Amygdala (tissue), 56 donors: ENCODE data around the gene SPINDOC.
A peak's percentile ranks its signal among the peaks of the same experiment; 100 is the strongest.
"Not testable (repeated sequence)": the region's sequence is repeated elsewhere in the genome, so short reads cannot be mapped to it uniquely, and the experiment has no call there.

Experiments
- DNase-seq, 56 donors: peaks; one replicate each; lab custom pipeline; 2025; lab: John Stamatoyannopoulos, UW

The SPINDOC gene

GRCh38 chr11:63813035-63813562 is at the start of gene SPINDOC:
TSS of gene SPINDOC (plus strand) at chr11:63813456. CDS start at chr11:63813687, 231 bp downstream.
- peak in 55 of 56 donors; percentile 4 to 89 (median 67) for DNase-seq

- peak in 8 of 56 donors; percentile 13 to 61 (median 36) for DNase-seq
Measured at GRCh38 chr11:63763496-63764339, 49.5 kb upstream of the SPINDOC start.

- no peak for DNase-seq
Measured at GRCh38 chr11:63764340-63764678, 48.9 kb upstream of the SPINDOC start.

- no peak for DNase-seq
Measured at GRCh38 chr11:63764679-63765647, 48.3 kb upstream of the SPINDOC start.

- DNase-seq, result no peak
Measured at GRCh38 chr11:63765688-63766241, 47.5 kb upstream of the SPINDOC start.

GRCh38 chr11:63766531-63767235 is 46.6 kb upstream of the SPINDOC start:
- peak in 3 of 56 donors; percentile 18 to 21 (median 20) for DNase-seq

GRCh38 chr11:63767267-63767564 is 46.0 kb upstream of the SPINDOC start:
- DNase-seq, result no peak

GRCh38 chr11:63767565-63768236 is 45.6 kb upstream of the SPINDOC start:
- peak in 31 of 56 donors; percentile 26 to 69 (median 50) for DNase-seq

GRCh38 chr11:63768237-63769041 is 44.8 kb upstream of the SPINDOC start, which contains the start of gene ZFTA:
TSS of gene ZFTA (minus strand) at chr11:63768775. CDS start at chr11:63768622, 153 bp downstream.
- DNase-seq, result peak in 30 of 56 donors; percentile 18 to 67 (median 46)

- DNase-seq, result peak in 5 of 56 donors; percentile 25 to 55 (median 36)
Measured at GRCh38 chr11:63769042-63769713, 44.1 kb upstream of the SPINDOC start.

- peak in 3 of 56 donors; percentile 9 to 36 (median 24) for DNase-seq
Measured at GRCh38 chr11:63769714-63770455, 43.4 kb upstream of the SPINDOC start.

GRCh38 chr11:63770763-63771162 is 42.5 kb upstream of the SPINDOC start:
- DNase-seq, result no peak

GRCh38 chr11:63771741-63772318 is 41.4 kb upstream of the SPINDOC start:
- DNase-seq, result not testable (repeated sequence)

- DNase-seq, result no peak
Measured at GRCh38 chr11:63775191-63775590, 38.1 kb upstream of the SPINDOC start.

- no peak for DNase-seq
Measured at GRCh38 chr11:63779039-63779438, 34.2 kb upstream of the SPINDOC start.

GRCh38 chr11:63782749-63783148 is 30.5 kb upstream of the SPINDOC start:
- DNase-seq, result no peak
